Thymus (tissue), 11 donors: ENCODE results near the gene CCDC106. TPM values are rescaled to one million over a fixed set of nuclear protein-coding genes. Genes with fewer than 3 reads are reported as not detected.

Experiments
- DNase-seq, 9 donors: peaks; one replicate each; pipeline ENCODE4 v3.0.0-alpha.2; 2013; ENCODE audit warnings: low spot score in 9 of 9, low read depth in 6 of 9, missing footprints in 1 of 9
- H3K27ac ChIP-seq, 2 donors: one replicate each; pipeline ENCODE4 v1.5.1; 2013; ENCODE audit warnings: control low read depth in 1 of 2, low read depth in 1 of 2, low read length in 1 of 2, mild to moderate bottlenecking in 1 of 2, moderate library complexity in 1 of 2
- H3K27me3 ChIP-seq, 2 donors: one replicate each; pipeline ENCODE4 v1.5.1; 2013; ENCODE audit warnings: low read length in 1 of 2; ENCODE audit not compliant: control insufficient read depth in 2 of 2, insufficient read depth in 1 of 2
- H3K36me3 ChIP-seq, 2 donors: one replicate each; pipeline ENCODE4 v1.5.1; 2013; ENCODE audit warnings: low read length in 1 of 2, mild to moderate bottlenecking in 1 of 2, moderate library complexity in 1 of 2; ENCODE audit not compliant: control insufficient read depth in 2 of 2, insufficient read depth in 2 of 2
- H3K4me1 ChIP-seq, 2 donors: one replicate each; pipeline ENCODE4 v1.5.1; 2013; ENCODE audit warnings: low read length in 2 of 2; ENCODE audit not compliant: control insufficient read depth in 2 of 2, insufficient read depth in 2 of 2
- H3K4me3 ChIP-seq, 2 donors: one replicate each; pipeline ENCODE4 v1.5.1; 2013; ENCODE audit warnings: low read length in 2 of 2, control low read depth in 1 of 2, mild to moderate bottlenecking in 1 of 2
- H3K9me3 ChIP-seq, 2 donors: one replicate each; pipeline ENCODE4 v1.5.1; 2013; ENCODE audit warnings: low read length in 1 of 2, mild to moderate bottlenecking in 1 of 2; ENCODE audit not compliant: control insufficient read depth in 2 of 2, insufficient read depth in 1 of 2
- WGBS: extraction: QIAGEN DNeasy Blood & Tissue Kit; methylation state at CpG from one replicate; pipeline ENCODE4 v1.1.7; 2013; 5-methylcytosine and 5-hydroxymethylcytosine counted together
- polyA plus RNA-seq: library from polyadenylated mRNA; stranded (reverse); fragments of 200-250 nt; gene quantifications from one replicate; pipeline ENCODE4 v1.2.3, GENCODE V29; 2013
- total RNA-seq: library from RNA; stranded (reverse); fragments of 120-200 nt; gene quantifications from one replicate; pipeline ENCODE4 v1.2.4, GENCODE V29; 2013
- donor health status: healthy.

Gene CCDC106
- total and polyA plus RNA-seq, 2 donors = 6.2 to 17.2 TPM

DNA sequence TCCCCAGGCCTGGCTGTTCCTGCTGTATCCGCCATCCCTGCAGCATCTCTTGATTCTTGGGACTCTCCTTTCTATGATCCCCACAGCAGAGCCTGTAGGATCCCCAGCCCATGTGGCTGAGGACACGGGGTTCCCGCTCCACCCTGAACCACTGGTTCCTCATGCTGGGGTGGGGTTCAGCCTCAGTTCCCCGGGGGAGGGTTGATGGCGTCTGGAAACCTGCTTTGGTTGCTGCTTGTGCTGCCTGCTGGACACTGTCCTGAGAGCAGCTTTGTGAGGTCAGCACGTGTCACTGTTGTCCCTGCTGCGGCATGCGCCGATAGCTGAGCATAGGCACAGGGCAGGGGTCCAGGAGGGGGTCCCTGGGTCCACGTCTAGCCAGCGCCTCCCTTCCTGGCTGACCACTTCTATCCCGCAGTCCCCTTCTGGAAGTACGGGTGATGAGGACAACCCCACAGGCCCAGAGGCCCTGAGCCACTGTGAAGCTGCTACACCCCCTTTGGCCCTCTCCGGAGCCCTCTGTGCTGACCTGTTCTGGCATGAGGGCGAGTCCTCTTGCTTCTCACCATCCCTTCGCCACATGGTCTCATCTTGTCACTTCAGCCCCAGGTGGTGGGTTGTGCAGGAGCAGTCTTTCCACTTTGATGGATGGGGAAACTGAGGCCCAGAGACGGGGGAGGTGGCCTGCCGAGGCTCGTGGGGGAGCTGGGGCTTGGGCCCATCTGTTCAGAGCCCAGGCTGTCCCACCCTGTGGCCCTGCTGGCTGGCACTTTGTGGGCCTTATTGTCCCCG, 32.5 kb downstream of the CCDC106 start:
- DNase-seq = no peak

GRCh38 chr19:55681131-55682092, 33.4 kb downstream of the CCDC106 start:
- Histone ChIP-seq H3K27me3 (no peaks in the 10 kb centered on the region), H3K4me1 (peaks cover 6 to 7% of the 10 kb centered on the region in 2 donors), H3K27ac (no peak overlapping the region), H3K4me3 (no peak overlapping the region), H3K36me3 (peaks cover 54 to 70% of the 10 kb centered on the region in 2 donors), H3K9me3 (no peaks in the 10 kb centered on the region)
- DNase-seq = no peak
- 97% methylated on average over 9 of the region's 9 CpGs for whole genome bisulfite sequencing

More for the DNA sequence above, 32.5 kb downstream of the CCDC106 start:
- peaks cover 12 to 15% of the 10 kb centered on the region in 2 donors for H3K4me1 ChIP-seq
- H3K27me3 ChIP-seq = no peaks in the 10 kb centered on the region
- H3K27ac ChIP-seq = no peak overlapping the region
- H3K9me3 ChIP-seq = no peaks in the 10 kb centered on the region
- peaks cover 49 to 61% of the 10 kb centered on the region in 2 donors for H3K36me3 ChIP-seq
- 98% methylated on average over 20 of the region's 20 CpGs for WGBS
- no peak overlapping the region for H3K4me3 ChIP-seq

DNA sequence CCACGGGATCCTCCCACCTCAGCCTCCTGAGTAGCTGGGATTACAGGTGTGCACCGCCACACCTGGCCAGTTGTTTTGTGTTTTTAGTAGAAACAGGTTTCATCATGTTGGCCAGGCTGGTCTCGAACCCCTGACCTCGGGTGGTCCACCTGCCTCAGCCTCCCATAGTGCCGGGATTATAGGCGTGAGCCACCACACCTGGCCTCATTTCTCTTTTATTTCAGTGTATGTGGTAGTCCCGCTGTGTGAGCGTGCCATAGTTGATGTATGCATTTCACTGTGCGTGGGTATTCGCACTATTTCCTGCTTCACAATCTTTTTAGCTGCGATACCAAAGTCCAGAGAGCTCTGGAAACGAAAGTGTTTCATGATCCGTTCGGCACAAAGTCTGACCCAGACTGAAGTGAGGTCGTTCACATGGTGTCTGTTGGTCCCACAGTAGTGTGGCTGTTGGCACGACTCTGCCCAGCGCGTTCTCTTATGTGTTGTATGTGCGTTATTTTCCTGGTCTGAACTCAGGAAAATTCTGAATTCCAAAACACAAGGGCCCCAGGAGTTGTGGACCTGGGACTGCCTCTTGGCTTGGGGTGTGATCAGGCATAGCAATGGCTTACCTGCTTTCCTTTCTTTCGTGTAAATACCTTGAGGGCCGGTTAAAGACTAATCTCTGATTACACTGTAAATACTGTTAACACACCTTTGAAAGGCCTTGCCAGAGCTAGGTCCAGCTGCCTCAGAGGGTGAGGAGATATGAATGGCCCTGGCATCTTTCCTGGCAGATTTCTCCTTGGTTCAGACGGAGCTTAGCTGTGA, 35.6 kb downstream of the CCDC106 start:
- Histone ChIP-seq H3K27ac (no peak overlapping the region), H3K9me3 (no peaks in the 10 kb centered on the region), H3K27me3 (no peaks in the 10 kb centered on the region), H3K4me3 (no peak overlapping the region), H3K4me1 (no peaks in the 10 kb centered on the region), H3K36me3 (peaks cover 59 to 77% of the 10 kb centered on the region in 2 donors)
- WGBS = 97% methylated on average over 22 of the region's 22 CpGs
- no peak for DNase-seq

- no peak for DNase-seq
- H3K9me3 ChIP-seq = no peaks in the 10 kb centered on the region
- no peak overlapping the region for H3K4me3 ChIP-seq
- no peaks in the 10 kb centered on the region for H3K4me1 ChIP-seq
- H3K27me3 ChIP-seq = no peaks in the 10 kb centered on the region
- H3K36me3 ChIP-seq = peaks cover 58 to 77% of the 10 kb centered on the region in 2 donors
- no peak overlapping the region for H3K27ac ChIP-seq
- WGBS = 98% methylated on average over 60 of the region's 60 CpGs
Measured at GRCh38 chr19:55684946-55685681, 37.1 kb downstream of the CCDC106 start.

GRCh38 chr19:55685776-55686175, 37.8 kb downstream of the CCDC106 start:
- no peaks in the 10 kb centered on the region for H3K9me3 ChIP-seq
- no peak overlapping the region for H3K4me3 ChIP-seq
- WGBS = over 99% methylated on average over 6 of the region's 6 CpGs
- no peak for DNase-seq
- H3K27me3 ChIP-seq = no peaks in the 10 kb centered on the region
- no peak overlapping the region for H3K27ac ChIP-seq
- peaks cover 60 to 78% of the 10 kb centered on the region in 2 donors for H3K36me3 ChIP-seq
- no peaks in the 10 kb centered on the region for H3K4me1 ChIP-seq

DNA sequence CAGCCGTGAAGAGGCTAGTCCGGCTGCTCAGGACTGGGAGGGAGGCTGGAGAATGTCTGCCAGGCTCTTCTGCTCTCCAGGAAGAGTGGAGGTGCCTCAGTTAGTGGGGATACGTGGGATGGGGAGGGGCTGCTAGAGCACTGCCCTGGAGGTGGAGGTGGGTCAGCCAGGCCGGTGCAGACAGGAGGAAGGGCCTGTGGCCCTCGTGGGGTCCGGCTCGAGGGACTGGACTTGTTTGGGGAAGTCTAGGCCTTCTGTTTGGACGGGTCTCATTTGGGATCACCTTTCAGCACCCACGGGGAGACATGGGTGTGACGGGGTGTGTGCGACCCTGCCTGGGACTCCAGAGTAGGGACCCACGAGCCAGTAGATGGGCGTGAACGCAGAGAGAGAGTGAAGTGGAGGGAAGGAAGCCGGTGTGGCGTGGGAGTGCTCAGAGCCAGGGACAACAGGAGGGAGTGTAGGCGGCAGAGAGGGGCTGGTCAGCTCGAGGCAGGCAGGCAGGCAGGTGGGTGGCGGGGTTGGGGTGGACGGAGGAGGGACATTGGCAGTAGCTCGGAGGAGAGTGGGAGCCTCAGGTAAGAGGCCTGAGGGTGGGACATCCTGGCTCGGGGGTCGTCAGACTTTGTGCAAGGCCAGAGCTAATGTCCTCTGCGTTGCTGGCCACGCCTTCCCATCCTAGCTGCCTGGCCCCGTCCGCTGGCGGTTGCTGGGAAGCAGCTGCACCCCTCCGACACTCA, 38.5 kb downstream of the CCDC106 start:
- Histone ChIP-seq H3K4me1 (no peaks in the 10 kb centered on the region), H3K4me3 (no peak overlapping the region), H3K9me3 (no peaks in the 10 kb centered on the region), H3K27ac (no peak overlapping the region), H3K36me3 (peaks cover 54 to 78% of the 10 kb centered on the region in 2 donors), H3K27me3 (no peaks in the 10 kb centered on the region)
- DNase-seq = no peak
- WGBS = 97% methylated on average over 29 of the region's 29 CpGs

DNA sequence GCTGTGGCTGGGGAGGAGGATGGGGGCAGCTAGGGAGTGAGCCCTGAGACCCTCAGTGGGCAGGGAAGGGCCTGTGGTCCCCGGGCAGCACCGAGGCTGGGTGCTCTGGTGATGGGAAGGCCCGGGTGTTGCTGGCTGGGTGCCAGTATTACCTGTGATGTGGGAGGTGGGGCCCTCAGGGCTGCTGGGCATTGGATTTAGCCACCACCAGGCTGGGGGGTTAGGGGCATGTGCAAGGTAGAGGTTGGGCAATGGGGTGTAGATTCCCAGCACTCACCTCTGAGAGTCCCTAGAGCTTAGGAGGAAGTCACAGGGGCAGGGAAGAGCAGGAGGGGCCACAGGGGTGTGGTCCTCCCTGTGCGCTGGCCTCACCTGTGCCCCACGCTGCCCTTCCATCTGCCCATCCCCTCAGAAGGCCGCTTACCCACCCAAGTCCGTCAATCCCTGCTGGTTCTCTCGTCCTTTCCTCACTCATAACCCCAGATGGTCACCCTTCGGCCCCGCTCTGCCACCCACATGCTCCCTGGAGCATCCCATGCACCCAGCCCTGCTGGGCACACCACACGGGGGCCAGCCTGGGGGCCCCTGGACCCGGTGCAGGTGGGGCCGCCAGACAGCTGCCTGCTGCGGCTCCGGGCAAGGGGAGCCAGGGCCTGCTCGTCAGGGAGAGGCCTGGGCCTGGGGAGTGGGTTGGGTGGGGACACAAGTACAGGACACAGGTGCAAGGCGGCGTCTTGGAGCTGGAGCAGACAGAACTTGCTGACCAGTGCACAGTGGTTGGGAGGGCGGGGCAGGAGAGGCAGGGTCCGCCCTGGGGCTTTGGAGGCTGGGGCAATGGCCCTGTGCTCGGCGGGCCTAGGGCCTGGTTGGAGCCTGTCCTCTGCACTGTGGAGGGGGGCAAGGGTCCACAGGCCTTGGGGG, 39.5 kb downstream of the CCDC106 start:
- Histone ChIP-seq H3K4me1 (no peaks in the 10 kb centered on the region), H3K27ac (no peak overlapping the region), H3K4me3 (no peak overlapping the region), H3K36me3 (peaks cover 51 to 82% of the 10 kb centered on the region in 2 donors), H3K27me3 (no peaks in the 10 kb centered on the region), H3K9me3 (no peaks in the 10 kb centered on the region)
- 97% methylated on average over 22 of the region's 22 CpGs for WGBS
- DNase-seq = no peak
